ENCODE measurements around the gene SPPL3. TPM values are rescaled to one million over a fixed set of nuclear protein-coding genes. Genes with fewer than 3 reads are reported as not detected.

SPPL3 gene
- total and polyA plus RNA-seq, 2 donors from 2014 or later, result 23.8 to 51.9 TPM

DNA sequence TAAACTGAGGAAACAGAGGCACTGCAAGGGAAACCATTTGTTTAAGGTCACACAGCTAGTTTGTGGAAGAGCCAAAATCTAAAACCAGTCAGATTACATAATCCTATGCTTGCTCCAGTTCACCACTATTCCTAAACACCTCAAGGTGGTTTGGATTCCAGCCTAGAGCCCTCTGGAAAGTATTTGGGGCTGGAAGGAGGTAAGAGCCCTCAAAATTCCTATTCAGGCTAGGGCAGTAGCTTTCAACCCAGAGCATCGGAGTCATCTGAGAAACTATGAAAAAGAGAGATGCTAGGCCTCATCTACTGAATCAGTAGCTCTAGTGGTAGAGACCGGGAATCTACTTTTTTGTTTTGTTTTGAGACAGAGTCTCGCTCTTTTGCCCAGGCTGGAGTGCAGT is 16.0 kb upstream of the SPPL3 start:
- Histone ChIP-seq H3K4me3 (ENCODE audit: low read length in 3 of 3) (no peak overlapping the region), H3K27me3 (ENCODE audit: control insufficient read depth, insufficient read depth, low read length) (no peaks in the 10 kb centered on the region), H3K9me3 (ENCODE audit: control insufficient read depth in 2 of 3, insufficient read depth in 1 of 3, low read length in 3 of 3) (peaks cover 0 to 5% (median 0%) of the 10 kb centered on the region in 3 donors), H3K27ac (ENCODE audit: low read depth in 2 of 2, low read length in 2 of 2) (no peak overlapping the region), H3K4me1 (ENCODE audit: control insufficient read depth in 2 of 3, insufficient read depth in 2 of 3, low read depth in 1 of 3, low read length in 3 of 3) (no peaks in the 10 kb centered on the region), H3K9ac (ENCODE audit: low read length in 3 of 3) (no peak overlapping the region), H3K36me3 (ENCODE audit: control insufficient read depth in 2 of 3, insufficient read depth in 3 of 3, low read length in 3 of 3) (no peaks in the 10 kb centered on the region)
- FAIRE-seq, result no peak
- no peak for DNase-seq
- TF ChIP-seq, protein P1, sequence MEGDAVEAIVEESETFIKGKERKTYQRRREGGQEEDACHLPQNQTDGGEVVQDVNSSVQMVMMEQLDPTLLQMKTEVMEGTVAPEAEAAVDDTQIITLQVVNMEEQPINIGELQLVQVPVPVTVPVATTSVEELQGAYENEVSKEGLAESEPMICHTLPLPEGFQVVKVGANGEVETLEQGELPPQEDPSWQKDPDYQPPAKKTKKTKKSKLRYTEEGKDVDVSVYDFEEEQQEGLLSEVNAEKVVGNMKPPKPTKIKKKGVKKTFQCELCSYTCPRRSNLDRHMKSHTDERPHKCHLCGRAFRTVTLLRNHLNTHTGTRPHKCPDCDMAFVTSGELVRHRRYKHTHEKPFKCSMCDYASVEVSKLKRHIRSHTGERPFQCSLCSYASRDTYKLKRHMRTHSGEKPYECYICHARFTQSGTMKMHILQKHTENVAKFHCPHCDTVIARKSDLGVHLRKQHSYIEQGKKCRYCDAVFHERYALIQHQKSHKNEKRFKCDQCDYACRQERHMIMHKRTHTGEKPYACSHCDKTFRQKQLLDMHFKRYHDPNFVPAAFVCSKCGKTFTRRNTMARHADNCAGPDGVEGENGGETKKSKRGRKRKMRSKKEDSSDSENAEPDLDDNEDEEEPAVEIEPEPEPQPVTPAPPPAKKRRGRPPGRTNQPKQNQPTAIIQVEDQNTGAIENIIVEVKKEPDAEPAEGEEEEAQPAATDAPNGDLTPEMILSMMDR (IDR thresholded peaks at IDR 0.05; ENCODE audit: borderline replicate concordance, extremely low read depth, insufficient read depth), result no peak
- intact Hi-C loops (cut with DNase I), result no loop called here

DNA sequence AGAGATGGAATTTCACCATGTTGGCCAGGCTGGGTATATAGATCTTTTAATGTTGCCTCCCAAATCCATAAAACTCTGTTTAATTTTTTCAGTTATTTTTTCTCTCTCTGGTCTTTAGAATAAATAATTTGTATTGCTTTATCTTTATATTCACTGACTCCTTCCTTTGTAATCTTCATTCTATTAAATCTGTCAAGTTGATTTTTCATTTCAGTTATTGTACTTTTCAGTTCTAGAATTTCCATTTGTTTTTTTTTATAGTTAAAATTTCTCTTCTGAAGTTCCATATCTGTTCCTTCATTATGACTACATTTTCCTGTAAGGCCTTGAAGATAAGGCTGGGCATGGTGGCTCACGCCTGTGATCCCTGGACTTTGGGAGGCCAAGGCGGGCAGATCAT is 13.6 kb upstream of the SPPL3 start:
- intact Hi-C loops (cut with DNase I), result no loop called here
- no peak overlapping the region for H3K27ac ChIP-seq (ENCODE audit: low read depth in 2 of 2, low read length in 2 of 2)
- TF ChIP-seq, protein P1 (IDR thresholded peaks at IDR 0.05; ENCODE audit: borderline replicate concordance, extremely low read depth, insufficient read depth), result no peak
- no peak overlapping the region for H3K4me3 ChIP-seq (ENCODE audit: low read length in 3 of 3)
- no peak overlapping the region for H3K9ac ChIP-seq (ENCODE audit: low read length in 3 of 3)
- no peak for DNase-seq
- peaks cover 0 to 5% (median 0%) of the 10 kb centered on the region in 3 donors for H3K9me3 ChIP-seq (ENCODE audit: control insufficient read depth in 2 of 3, insufficient read depth in 1 of 3, low read length in 3 of 3)
- H3K4me1 ChIP-seq (ENCODE audit: control insufficient read depth in 2 of 3, insufficient read depth in 2 of 3, low read depth in 1 of 3, low read length in 3 of 3), result no peaks in the 10 kb centered on the region
- no peaks in the 10 kb centered on the region for H3K27me3 ChIP-seq (ENCODE audit: control insufficient read depth, insufficient read depth, low read length)
- no peaks in the 10 kb centered on the region for H3K36me3 ChIP-seq (ENCODE audit: control insufficient read depth in 2 of 3, insufficient read depth in 3 of 3, low read length in 3 of 3)
- FAIRE-seq, result no peak

DNA sequence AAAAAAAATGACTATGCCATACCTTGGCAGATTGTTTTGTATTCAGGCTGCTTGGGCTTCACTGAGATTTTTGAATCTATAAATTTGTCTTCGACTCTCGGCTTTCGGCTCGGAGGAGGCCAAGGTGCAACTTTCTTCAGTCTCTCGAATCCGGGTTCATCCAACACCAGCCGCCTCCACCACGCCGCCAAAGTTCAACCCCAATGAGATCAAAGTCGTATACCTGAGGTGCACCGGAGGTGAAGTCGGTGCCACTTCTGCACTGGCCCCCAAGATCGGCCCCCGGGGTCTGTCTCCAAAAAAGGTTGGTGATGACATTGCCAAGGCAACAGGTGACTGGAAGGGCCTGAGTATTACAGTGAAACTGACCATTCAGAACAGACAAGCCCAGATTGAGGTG is 12.4 kb upstream of the SPPL3 start:
- FAIRE-seq (no peak), DNase-seq (no peak)
- intact Hi-C loops (cut with DNase I), result no loop called here
- TF ChIP-seq, protein P1 (IDR thresholded peaks at IDR 0.05; ENCODE audit: borderline replicate concordance, extremely low read depth, insufficient read depth), result no peak
- H3K27ac ChIP-seq (ENCODE audit: low read depth in 2 of 2, low read length in 2 of 2), result no peak overlapping the region
- H3K4me3 ChIP-seq (ENCODE audit: low read length in 3 of 3), result no peak overlapping the region
- no peaks in the 10 kb centered on the region for H3K27me3 ChIP-seq (ENCODE audit: control insufficient read depth, insufficient read depth, low read length)
- H3K9ac ChIP-seq (ENCODE audit: low read length in 3 of 3), result no peak overlapping the region
- no peaks in the 10 kb centered on the region for H3K36me3 ChIP-seq (ENCODE audit: control insufficient read depth in 2 of 3, insufficient read depth in 3 of 3, low read length in 3 of 3)
- peaks cover 0 to 5% (median 0%) of the 10 kb centered on the region in 3 donors for H3K9me3 ChIP-seq (ENCODE audit: control insufficient read depth in 2 of 3, insufficient read depth in 1 of 3, low read length in 3 of 3)
- no peaks in the 10 kb centered on the region for H3K4me1 ChIP-seq (ENCODE audit: control insufficient read depth in 2 of 3, insufficient read depth in 2 of 3, low read depth in 1 of 3, low read length in 3 of 3)

DNA sequence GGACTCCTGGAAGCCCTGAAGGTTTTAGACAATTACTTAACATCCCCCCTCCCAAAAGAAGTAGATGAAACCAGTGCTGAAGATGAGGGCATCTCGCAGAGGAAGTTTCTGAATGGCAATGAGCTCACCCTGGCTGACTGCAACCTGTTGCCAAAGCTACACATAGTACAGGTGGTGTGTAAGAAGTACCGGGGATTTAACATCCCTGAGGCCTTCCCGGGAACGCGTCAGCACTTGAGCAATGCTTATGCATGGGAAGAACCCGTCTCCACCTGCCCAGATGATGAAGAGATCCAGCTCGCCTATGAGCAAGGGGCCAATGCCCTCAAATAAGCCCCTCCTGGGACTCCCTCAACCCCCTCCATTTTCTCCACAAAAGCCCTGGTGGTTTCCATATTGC is 10.6 kb upstream of the SPPL3 start:
- intact Hi-C loops (cut with DNase I), result no loop called here
- FAIRE-seq (no peak), DNase-seq (no peak)
- Histone ChIP-seq H3K9me3 (ENCODE audit: control insufficient read depth in 2 of 3, insufficient read depth in 1 of 3, low read length in 3 of 3) (peaks cover 0 to 5% (median 0%) of the 10 kb centered on the region in 3 donors), H3K9ac (ENCODE audit: low read length in 3 of 3) (no peak overlapping the region), H3K4me1 (ENCODE audit: control insufficient read depth in 2 of 3, insufficient read depth in 2 of 3, low read depth in 1 of 3, low read length in 3 of 3) (no peaks in the 10 kb centered on the region), H3K4me3 (ENCODE audit: low read length in 3 of 3) (no peak overlapping the region), H3K27me3 (ENCODE audit: control insufficient read depth, insufficient read depth, low read length) (no peaks in the 10 kb centered on the region), H3K27ac (ENCODE audit: low read depth in 2 of 2, low read length in 2 of 2) (no peak overlapping the region), H3K36me3 (ENCODE audit: control insufficient read depth in 2 of 3, insufficient read depth in 3 of 3, low read length in 3 of 3) (no peaks in the 10 kb centered on the region)
- TF ChIP-seq, protein P1 (IDR thresholded peaks at IDR 0.05; ENCODE audit: borderline replicate concordance, extremely low read depth, insufficient read depth), result no peak

Measured in kidney (tissue), 14 donors.